Chondrocyte (in vitro differentiated cells): Measurements from ENCODE around the gene MOB2. TPM values are rescaled to one million over a fixed set of nuclear protein-coding genes. Genes with fewer than 3 reads are reported as not detected.
A peak's percentile ranks its signal among the peaks of the same experiment; 100 is the strongest.

Source experiments
- DNase-seq: peaks from one replicate; pipeline ENCODE4 v3.0.0; 2021; ENCODE audit warnings: mixed read lengths, low spot score
- H3K27ac Mint-ChIP-seq: one replicate; pipeline ENCODE4 v1.8.0; 2021; ENCODE audit warnings: mild to moderate bottlenecking, moderate library complexity, mixed read lengths; ENCODE audit not compliant: unreplicated experiment
- H3K27me3 Mint-ChIP-seq: 2 replicates; pipeline ENCODE4 v1.8.0; 2021; ENCODE audit warnings: low read depth, mixed read lengths
- H3K36me3 Mint-ChIP-seq: 2 replicates; pipeline ENCODE4 v1.8.0; 2021; ENCODE audit warnings: low read depth, mixed read lengths
- H3K4me1 Mint-ChIP-seq: 2 replicates; pipeline ENCODE4 v1.8.0; 2021; ENCODE audit warnings: low read depth, mild to moderate bottlenecking, mixed read lengths
- H3K4me3 Mint-ChIP-seq: one replicate; pipeline ENCODE4 v1.8.0; 2021; ENCODE audit warnings: mild to moderate bottlenecking, moderate library complexity, mixed read lengths; ENCODE audit not compliant: unreplicated experiment
- H3K9me3 Mint-ChIP-seq: 2 replicates; pipeline ENCODE4 v1.8.0; 2021; ENCODE audit warnings: low read depth, mixed read lengths
- CTCF ChIP-seq: fragments of 200-600 bp; sonication (generic); IDR thresholded peaks from 2 replicates; pipeline ENCODE4 v1.5.0; 2021; ENCODE audit warnings: antibody characterized with exemption, mild to moderate bottlenecking, moderate library complexity
- total RNA-seq: library from RNA; stranded (reverse); gene quantifications from 3 replicates; pipeline ENCODE4 v1.2.1, GENCODE V29; 2021

The MOB2 gene
- total RNA-seq, 1 donor from 2014 or later = 28.0 TPM

- Mint-ChIP-seq H3K4me3 (no peak overlapping the region), H3K27me3 (no peaks in the 10 kb centered on the region)
Observed at GRCh38 chr11:1466784-1467183, 19.8 kb downstream of the MOB2 start.

DNA sequence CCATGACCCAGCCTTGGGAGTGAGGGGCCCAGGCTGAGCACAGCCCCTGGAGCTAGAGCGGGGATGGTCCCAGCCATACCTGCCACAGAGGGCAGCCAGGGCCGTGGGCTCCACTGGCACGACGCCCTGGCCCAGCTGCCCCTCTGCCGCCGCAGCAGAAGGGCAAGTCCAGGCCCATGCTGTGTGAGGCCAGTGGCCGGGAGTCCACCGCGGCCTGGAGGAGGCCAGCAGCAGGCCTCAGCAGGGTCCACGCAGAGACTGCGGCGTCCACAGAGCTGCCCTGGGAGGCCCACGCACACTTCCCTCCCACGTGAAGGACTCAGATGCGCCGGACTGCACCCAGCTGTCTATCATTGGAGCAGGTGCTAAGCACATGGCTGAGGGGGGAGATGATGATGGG is 23.5 kb downstream of the MOB2 start:
- H3K36me3 Mint-ChIP-seq = peaks cover 2% of the 10 kb centered on the region
- no peak overlapping the region for H3K4me3 Mint-ChIP-seq
- no peaks in the 10 kb centered on the region for H3K9me3 Mint-ChIP-seq
- no peaks in the 10 kb centered on the region for H3K4me1 Mint-ChIP-seq
- no peak overlapping the region for H3K27ac Mint-ChIP-seq
- TF ChIP-seq CTCF = no peak
- no peak for DNase-seq
- H3K27me3 Mint-ChIP-seq = no peaks in the 10 kb centered on the region

More at GRCh38 chr11:1466784-1467183, 19.8 kb downstream of the MOB2 start:
- no peak for DNase-seq
- no peak for TF ChIP-seq CTCF
- Mint-ChIP-seq H3K9me3 (no peaks in the 10 kb centered on the region), H3K36me3 (peaks cover 4% of the 10 kb centered on the region), H3K27ac (no peak overlapping the region), H3K4me1 (no peaks in the 10 kb centered on the region)

- H3K36me3 Mint-ChIP-seq = peaks cover 2% of the 10 kb centered on the region
- no peak for DNase-seq
- H3K4me1 Mint-ChIP-seq = no peaks in the 10 kb centered on the region
- H3K9me3 Mint-ChIP-seq = no peaks in the 10 kb centered on the region
- H3K27me3 Mint-ChIP-seq = no peaks in the 10 kb centered on the region
- H3K4me3 Mint-ChIP-seq = no peak overlapping the region
- TF ChIP-seq CTCF = no peak
- no peak overlapping the region for H3K27ac Mint-ChIP-seq
Observed at GRCh38 chr11:1462698-1462975, 23.9 kb downstream of the MOB2 start.

DNA sequence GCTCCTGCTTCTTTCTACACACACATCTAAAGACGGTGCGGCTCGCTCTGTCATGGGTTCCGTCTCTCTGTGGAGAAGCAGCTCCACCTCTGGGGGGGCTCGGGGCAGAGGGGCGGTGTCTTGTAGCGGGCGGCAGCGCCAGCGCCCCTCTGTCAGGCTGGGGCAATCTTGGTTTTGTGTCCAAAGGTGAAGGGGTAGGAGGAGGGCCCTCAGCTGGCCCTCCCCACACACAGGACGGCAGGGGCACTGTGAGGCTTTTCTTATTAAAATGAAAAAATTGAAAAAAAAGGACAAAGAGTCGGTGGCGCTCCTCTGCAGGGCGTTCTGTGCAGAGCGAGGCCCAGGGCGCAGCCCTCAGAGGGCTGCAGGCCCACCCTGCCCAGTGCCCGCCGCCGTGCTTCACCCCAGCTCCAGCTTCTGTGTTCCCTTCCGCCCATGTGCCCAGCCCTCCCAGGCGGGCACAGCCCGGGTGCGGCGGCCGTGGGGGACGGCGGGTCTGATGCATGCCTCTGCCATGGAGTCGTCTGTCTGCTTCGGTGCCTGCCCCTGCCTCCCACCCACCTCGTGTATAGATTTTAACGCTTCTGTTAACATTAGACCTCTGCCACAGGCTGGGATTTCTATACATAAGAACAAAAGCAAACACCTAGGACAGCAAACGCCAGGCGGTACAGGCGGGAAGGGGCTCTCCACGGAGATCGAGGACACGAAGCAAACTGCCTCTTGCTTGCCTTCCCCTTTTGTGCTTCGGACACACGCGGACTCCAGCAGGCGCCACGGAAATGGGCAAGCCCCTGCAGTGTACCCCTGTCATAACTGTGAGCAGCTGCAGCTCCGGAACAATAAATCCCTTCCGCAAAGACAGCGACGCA is 24.5 kb downstream of the MOB2 start:
- no peaks in the 10 kb centered on the region for H3K9me3 Mint-ChIP-seq
- H3K27me3 Mint-ChIP-seq = no peaks in the 10 kb centered on the region
- H3K4me1 Mint-ChIP-seq = no peaks in the 10 kb centered on the region
- no peak overlapping the region for H3K4me3 Mint-ChIP-seq
- no peak for TF ChIP-seq CTCF
- DNase-seq = no peak
- peak overlapping the region; percentile 32 for H3K27ac Mint-ChIP-seq
- peaks cover 2% of the 10 kb centered on the region for H3K36me3 Mint-ChIP-seq

- no peaks in the 10 kb centered on the region for H3K9me3 Mint-ChIP-seq
Observed at GRCh38 chr11:1460986-1461825, 25.4 kb downstream of the MOB2 start.

More at GRCh38 chr11:1460986-1461825, 25.4 kb downstream of the MOB2 start:
- Mint-ChIP-seq H3K27ac (no peak overlapping the region), H3K36me3 (peaks cover 2% of the 10 kb centered on the region), H3K4me3 (no peak overlapping the region), H3K27me3 (no peaks in the 10 kb centered on the region), H3K4me1 (no peaks in the 10 kb centered on the region)
- no peak for DNase-seq
- TF ChIP-seq CTCF = no peak
